Upper lobe of left lung (tissue), 6 donors: ENCODE measurements around the gene CFAP157. TPM values are rescaled to one million over a fixed set of nuclear protein-coding genes. Genes with fewer than 3 reads are reported as not detected.
A peak's percentile ranks its signal among the peaks of the same experiment; 100 is the strongest.

ENCODE experiments used
- ATAC-seq, 2 donors: fragments of 200-7000 bp; cut with Tn5 transposase; one replicate each; pipeline ENCODE4 v1.9.1; 2022; ENCODE audit warnings: mild to moderate bottlenecking in 2 of 2, moderate library complexity in 2 of 2; ENCODE audit not compliant: low FRiP score in 2 of 2
- DNase-seq, 2 donors: peaks; one replicate each; pipeline ENCODE4 v3.0.0-alpha.2; 2019 to 2020
- H3K27ac ChIP-seq, 4 donors: fragments of 200-600 bp; sonication (generic); one replicate each; pipeline ENCODE4 v1.5.1; 2016 to 2019
- H3K27me3 ChIP-seq, 4 donors: fragments of 200-600 bp; sonication (generic); one replicate each; pipeline ENCODE4 v1.5.1; 2017 to 2019
- H3K36me3 ChIP-seq, 4 donors: fragments of 200-600 bp; sonication (generic); one replicate each; pipeline ENCODE4 v1.5.1; 2016 to 2019
- H3K4me1 ChIP-seq, 4 donors: fragments of 200-600 bp; sonication (generic); one replicate each; pipeline ENCODE4 v1.5.1; 2018 to 2019
- H3K4me3 ChIP-seq, 4 donors: fragments of 200-600 bp; sonication (generic); one replicate each; pipeline ENCODE4 v1.5.1; 2017 to 2019; ENCODE audit warnings: mild to moderate bottlenecking in 2 of 4, moderate library complexity in 1 of 4
- H3K9me3 ChIP-seq, 4 donors: fragments of 200-600 bp; sonication (generic); one replicate each; pipeline ENCODE4 v1.5.1; 2018 to 2019
- CTCF ChIP-seq, 6 experiments: fragments of 450-650 bp in 4 of 6; fragments of 200-600 bp in 2 of 6; sonication (generic) in 2 of 6; IDR thresholded peaks; one replicate each; pipeline ENCODE4 v1.5.1; 2016 to 2019; ENCODE audit warnings: antibody characterized with exemption in 6 of 6
- EP300 ChIP-seq, 4 donors: sonication (generic); formaldehyde crosslinking; IDR thresholded peaks; one replicate each; pipeline ENCODE4 v1.5.1; 2017; ENCODE audit warnings: antibody characterized with exemption in 4 of 4, control low read depth in 2 of 4
- POLR2A ChIP-seq, 4 donors: fragments of 450-650 bp; IDR thresholded peaks; one replicate each; pipeline ENCODE4 v1.5.1; 2016 to 2017; ENCODE audit warnings: antibody characterized with exemption in 4 of 4, mild to moderate bottlenecking in 2 of 4
- POLR2AphosphoS5 ChIP-seq, 2 donors: sonication (generic); formaldehyde crosslinking; IDR thresholded peaks; one replicate each; pipeline ENCODE4 v1.5.1; 2017; ENCODE audit warnings: antibody characterized with exemption in 2 of 2
- WGBS, 2 donors: methylation state at CpG; one replicate each; pipeline ENCODE4 v1.1.5; 2017 to 2018; 5-methylcytosine and 5-hydroxymethylcytosine counted together
- total RNA-seq, 6 donors: library from RNA; depleted of rRNA in 4 of 6; stranded (reverse); fragments of >200 nt in 4 of 6; gene quantifications; one replicate each; pipeline versions ENCODE4 v1.1.0 to v1.2.1, GENCODE V29; 2016 to 2021
- donor health status: DM: no; HTN: no; CAD: no; lungs with moderate emphysema.
- donor health status: DM: no; HTN: yes; CAD: no; lungs with severe emphysema.

Gene CFAP157
- total RNA-seq, 6 donors from 2014 or later = 0.77 to 125 (median 37.0) TPM

- TF ChIP-seq CTCF (IDR thresholded peaks at IDR 0.05) = no peak
- TF ChIP-seq POLR2A (IDR thresholded peaks at IDR 0.05) = no peak
- no peak for TF ChIP-seq EP300 (IDR thresholded peaks at IDR 0.05)
- TF ChIP-seq POLR2AphosphoS5 (IDR thresholded peaks at IDR 0.05) = no peak
- H3K36me3 ChIP-seq = no peaks in the 10 kb centered on the region
- peaks cover 7 to 21% (median 15%) of the 10 kb centered on the region in 4 donors for H3K4me1 ChIP-seq
- WGBS, 2 donors = 43 to 58% methylated on average over 10 of the region's 23 CpGs
- no peak overlapping the region for H3K4me3 ChIP-seq
- no peaks in the 10 kb centered on the region for H3K9me3 ChIP-seq
- no peaks in the 10 kb centered on the region for H3K27me3 ChIP-seq
- ATAC-seq (peak; percentile 13 to 29), DNase-seq (peak; percentile 77 to 84)
- peak overlapping the region in 2 of 4 donors; percentile 37 to 54 for H3K27ac ChIP-seq
Observed at GRCh38 chr9:127724012-127724411, 17.2 kb downstream of the CFAP157 start.

- TF ChIP-seq POLR2AphosphoS5 (IDR thresholded peaks at IDR 0.05) (no peak), EP300 (IDR thresholded peaks at IDR 0.05) (no peak), POLR2A (IDR thresholded peaks at IDR 0.05) (no peak), CTCF (IDR thresholded peaks at IDR 0.05) (no peak)
- Histone ChIP-seq H3K9me3 (no peaks in the 10 kb centered on the region), H3K36me3 (peaks cover 0 to 12% (median 6%) of the 10 kb centered on the region in 4 donors), H3K4me1 (peaks cover 7 to 21% (median 15%) of the 10 kb centered on the region in 4 donors), H3K27ac (no peak overlapping the region), H3K27me3 (no peaks in the 10 kb centered on the region), H3K4me3 (no peak overlapping the region)
- DNase-seq (no peak), ATAC-seq (no peak)
- whole genome bisulfite sequencing, 2 donors = 78 to 83% methylated on average over 5 to 8 of the region's 8 CpGs
Observed at GRCh38 chr9:127726871-127727270, 20.1 kb downstream of the CFAP157 start.

- TF ChIP-seq POLR2AphosphoS5 (IDR thresholded peaks at IDR 0.05) (no peak), CTCF (IDR thresholded peaks at IDR 0.05) (no peak), POLR2A (IDR thresholded peaks at IDR 0.05) (no peak), EP300 (IDR thresholded peaks at IDR 0.05) (no peak)
- H3K27me3 ChIP-seq = no peaks in the 10 kb centered on the region
- ATAC-seq (no peak), DNase-seq (no peak)
- H3K4me1 ChIP-seq = peaks cover 7 to 16% (median 12%) of the 10 kb centered on the region in 4 donors
- WGBS, 2 donors = 84 to 89% methylated on average over 8 of the region's 8 CpGs
- H3K27ac ChIP-seq = no peak overlapping the region
- H3K4me3 ChIP-seq = no peak overlapping the region
- H3K9me3 ChIP-seq = no peaks in the 10 kb centered on the region
- peaks cover 0 to 22% (median 21%) of the 10 kb centered on the region in 4 donors for H3K36me3 ChIP-seq
Observed at GRCh38 chr9:127728808-127729207, 22.0 kb downstream of the CFAP157 start.

GRCh38 chr9:127729522-127730256, 22.9 kb downstream of the CFAP157 start:
- Histone ChIP-seq H3K27me3 (no peaks in the 10 kb centered on the region), H3K9me3 (no peaks in the 10 kb centered on the region), H3K36me3 (peaks cover 0 to 22% (median 21%) of the 10 kb centered on the region in 4 donors), H3K4me1 (peaks cover 8 to 16% (median 11%) of the 10 kb centered on the region in 4 donors), H3K4me3 (no peak overlapping the region), H3K27ac (no peak overlapping the region)
- no peak for DNase-seq
- 87 to 89% methylated on average over 4 to 18 of the region's 18 CpGs for WGBS, 2 donors
- no peak for ATAC-seq
- no peak for TF ChIP-seq POLR2AphosphoS5 (IDR thresholded peaks at IDR 0.05)

- H3K36me3 ChIP-seq = peaks cover 0 to 22% (median 21%) of the 10 kb centered on the region in 4 donors
- H3K27ac ChIP-seq = no peak overlapping the region
- DNase-seq = no peak
- no peak overlapping the region for H3K4me3 ChIP-seq
- no peak for ATAC-seq
- H3K4me1 ChIP-seq = peaks cover 7 to 13% (median 8%) of the 10 kb centered on the region in 4 donors
- 90 to 94% methylated on average over 5 to 9 of the region's 9 CpGs for WGBS, 2 donors
- no peaks in the 10 kb centered on the region for H3K9me3 ChIP-seq
- TF ChIP-seq POLR2A (IDR thresholded peaks at IDR 0.05) (no peak), CTCF (IDR thresholded peaks at IDR 0.05) (no peak), POLR2AphosphoS5 (IDR thresholded peaks at IDR 0.05) (no peak), EP300 (IDR thresholded peaks at IDR 0.05) (no peak)
- no peaks in the 10 kb centered on the region for H3K27me3 ChIP-seq
Observed at GRCh38 chr9:127730262-127730661, 23.5 kb downstream of the CFAP157 start.
